Effector memory CD8-positive, alpha-beta T cell (primary cell): Measurements from ENCODE around the gene RPS15.
"Not testable (repeated sequence)": the region's sequence is repeated elsewhere in the genome, so short reads cannot be mapped to it uniquely, and the experiment has no call there.

Experiments
- ATAC-seq: fragments of 150-1000 bp; cut with Tn5 transposase; replicated peaks from 2 replicates; pipeline ENCODE4 v1.10.0; 2021; ENCODE audit warnings: mild to moderate bottlenecking, moderate library complexity
- DNase-seq, 3 experiments: peaks; one replicate each; pipeline ENCODE4 v3.0.0; 2021
- H3K27ac Mint-ChIP-seq, 2 donors: one replicate each; pipeline ENCODE4 v1.8.0; 2022; ENCODE audit warnings: mild to moderate bottlenecking in 2 of 2, mixed read lengths in 2 of 2, moderate library complexity in 2 of 2
- H3K27me3 Mint-ChIP-seq, 2 donors: one replicate each; pipeline ENCODE4 v1.8.0; 2022; ENCODE audit warnings: mixed read lengths in 2 of 2
- H3K36me3 Mint-ChIP-seq: one replicate; pipeline ENCODE4 v1.8.0; 2022; ENCODE audit warnings: mild to moderate bottlenecking, moderate library complexity, mixed read lengths; ENCODE audit not compliant: insufficient read depth
- H3K4me1 Mint-ChIP-seq, 2 donors: one replicate each; pipeline ENCODE4 v1.8.0; 2022; ENCODE audit warnings: low read depth in 2 of 2, mixed read lengths in 2 of 2
- H3K4me3 Mint-ChIP-seq, 2 donors: one replicate each; pipeline ENCODE4 v1.8.0; 2022; ENCODE audit warnings: mild to moderate bottlenecking in 2 of 2, mixed read lengths in 2 of 2, moderate library complexity in 2 of 2
- H3K9me3 Mint-ChIP-seq, 2 donors: one replicate each; pipeline ENCODE4 v1.8.0; 2022; ENCODE audit warnings: mixed read lengths in 2 of 2

The RPS15 gene

DNA sequence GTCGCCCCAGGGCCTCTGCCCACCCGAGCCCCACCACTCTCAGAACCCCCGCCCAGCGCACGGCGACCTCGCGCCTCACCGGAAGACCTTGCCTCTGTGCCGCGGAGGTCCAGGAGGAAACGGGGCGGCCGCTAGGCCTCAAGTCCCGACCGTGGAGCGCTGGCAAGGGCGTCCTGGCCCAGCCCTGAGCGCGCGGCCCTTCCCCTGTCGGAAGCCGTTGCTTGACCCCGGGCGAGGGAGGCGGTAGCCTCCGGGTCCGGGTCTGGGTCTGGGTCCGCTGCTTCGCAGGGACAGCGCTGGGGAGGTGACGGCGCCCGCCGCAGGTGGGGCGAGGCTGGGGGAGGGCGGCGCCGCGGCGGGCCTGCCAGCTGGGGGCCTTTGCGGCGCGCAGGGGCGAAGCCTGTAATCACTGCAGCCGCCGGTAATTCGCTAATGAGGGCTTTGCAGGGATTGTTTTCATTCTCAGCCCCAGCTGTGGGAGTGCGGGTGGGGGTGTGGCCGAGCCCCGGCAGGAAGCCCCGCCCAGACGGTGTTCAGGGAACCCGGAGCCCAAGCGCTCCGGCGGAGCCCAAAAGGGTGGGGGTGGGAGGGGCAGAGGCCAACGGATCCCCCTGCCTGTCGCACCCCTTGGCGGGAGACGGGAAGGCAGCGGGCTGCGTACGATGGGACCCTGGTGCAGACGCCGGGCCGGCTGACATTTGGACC is 32.3 kb downstream of the RPS15 start:
- H3K27me3 Mint-ChIP-seq, result peaks cover 0 to 18% of the 10 kb centered on the region in 2 donors
- no peak overlapping the region for H3K27ac Mint-ChIP-seq
- DNase-seq (peak; percentile 55 to 57 (median 57)), ATAC-seq (peak; percentile 61)
- H3K36me3 Mint-ChIP-seq, result peaks cover 4% of the 10 kb centered on the region
- H3K4me3 Mint-ChIP-seq, result peak overlapping the region; percentile 80 to 81
- H3K9me3 Mint-ChIP-seq, result no peaks in the 10 kb centered on the region
- peaks cover 0 to 19% of the 10 kb centered on the region in 2 donors for H3K4me1 Mint-ChIP-seq

DNA sequence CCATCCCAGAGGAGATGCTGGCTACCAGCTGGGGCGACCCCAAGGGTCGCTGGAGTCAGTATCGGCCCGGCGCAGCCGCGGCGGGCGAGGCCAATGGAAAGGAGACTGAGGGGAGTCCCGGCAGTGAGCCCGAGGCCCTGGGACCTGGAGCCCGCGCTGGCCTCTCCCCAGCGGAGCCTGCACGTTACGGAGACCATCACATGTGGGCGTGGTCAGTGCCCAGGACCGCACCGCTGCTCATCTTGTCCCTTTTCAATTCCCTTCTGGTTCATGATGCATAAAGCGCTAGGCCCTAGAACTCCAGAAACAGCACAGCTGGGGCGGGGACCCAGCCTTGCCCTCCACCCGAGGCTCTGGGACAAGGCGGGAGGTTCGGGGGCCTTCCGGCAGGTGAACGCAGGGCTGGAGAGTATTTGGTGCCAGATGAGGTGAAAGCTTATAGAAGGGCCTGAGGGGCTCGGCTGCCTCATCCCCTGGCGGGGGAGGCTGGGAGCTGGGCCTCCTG is 32.9 kb downstream of the RPS15 start:
- Mint-ChIP-seq H3K27me3 (peaks cover 0 to 18% of the 10 kb centered on the region in 2 donors), H3K4me3 (peak overlapping the region; percentile 80 to 81), H3K4me1 (peaks cover 0 to 17% of the 10 kb centered on the region in 2 donors), H3K27ac (no peak overlapping the region), H3K36me3 (peaks cover 4% of the 10 kb centered on the region), H3K9me3 (no peaks in the 10 kb centered on the region)
- DNase-seq, result no peak
- peak; percentile 26 for ATAC-seq

DNA sequence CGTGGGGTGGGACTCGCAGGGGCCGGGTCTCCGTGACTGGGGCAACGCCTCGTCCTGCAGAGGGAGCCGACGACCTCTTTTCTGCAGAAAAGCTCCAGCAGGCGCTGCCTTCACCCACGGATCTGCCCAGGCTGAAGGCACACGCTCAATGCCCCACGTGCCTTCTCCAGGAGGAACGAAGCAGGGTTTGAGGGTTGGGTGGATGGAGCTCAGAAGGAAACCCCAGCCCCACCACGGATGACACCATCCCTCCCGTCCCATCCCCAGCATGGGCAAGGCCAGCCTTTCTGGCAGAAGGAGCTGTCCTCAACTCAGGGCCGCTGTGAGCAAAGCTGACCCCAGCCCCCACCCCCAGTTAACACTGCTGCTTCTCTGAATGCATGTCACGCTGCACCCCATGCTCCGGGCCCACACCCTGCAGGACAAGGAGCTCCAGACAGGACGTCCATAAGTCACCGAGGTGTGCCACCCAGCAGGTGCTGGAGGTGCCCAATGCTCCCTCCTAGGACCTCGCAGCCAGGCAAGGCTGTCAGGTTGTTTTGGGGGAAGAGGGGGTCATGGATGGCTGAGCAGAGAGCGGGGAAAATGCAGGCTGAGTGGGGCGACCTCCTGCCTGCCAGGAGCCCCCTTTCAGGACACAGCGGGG is 33.4 kb downstream of the RPS15 start:
- Mint-ChIP-seq H3K27me3 (peaks cover 0 to 18% of the 10 kb centered on the region in 2 donors), H3K4me1 (peaks cover 0 to 17% of the 10 kb centered on the region in 2 donors), H3K27ac (no peak overlapping the region), H3K4me3 (peak overlapping the region; percentile 80 to 81), H3K36me3 (peaks cover 7% of the 10 kb centered on the region), H3K9me3 (no peaks in the 10 kb centered on the region)
- no peak for DNase-seq
- ATAC-seq, result no peak

DNA sequence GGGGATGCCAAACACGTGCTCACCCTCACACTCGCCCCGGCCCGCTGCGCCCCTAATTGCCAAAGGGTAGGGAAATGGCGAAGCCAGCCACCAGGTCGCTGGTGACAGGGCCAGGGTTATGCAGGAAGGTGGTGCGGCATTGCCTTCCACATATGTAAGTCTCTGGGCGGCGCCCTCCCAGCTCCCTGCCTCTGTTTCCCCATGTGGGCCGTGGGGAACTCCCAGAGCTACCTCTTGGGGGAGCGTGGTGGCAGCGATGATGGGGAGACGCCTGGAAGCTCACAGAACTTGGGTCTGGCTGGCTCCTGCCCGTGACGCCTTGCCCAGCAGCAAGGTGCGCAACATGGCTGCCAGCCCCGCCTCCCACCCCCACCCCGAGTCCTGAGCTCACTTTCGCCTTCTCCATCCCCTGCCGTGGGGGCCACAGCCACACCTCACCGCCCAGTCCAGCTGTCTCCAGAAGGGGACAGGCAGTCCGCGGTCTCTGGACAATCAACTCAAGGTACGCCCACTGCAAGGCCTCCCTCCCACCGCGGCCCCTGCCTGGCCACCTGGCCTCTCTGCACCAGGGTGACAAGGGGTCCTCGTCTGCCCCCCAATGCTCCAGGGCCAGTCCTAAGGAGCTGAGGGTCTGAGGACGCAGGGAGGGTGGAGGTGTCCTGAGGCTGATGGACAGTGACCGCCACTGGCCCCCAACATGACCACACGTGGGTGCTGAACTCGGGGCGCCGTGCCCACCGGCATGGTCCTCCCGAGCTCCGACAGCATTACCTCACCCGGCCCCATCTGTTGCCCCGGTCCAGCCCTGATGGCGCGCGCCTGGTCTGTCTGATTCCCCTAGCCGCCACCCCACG is 34.3 kb downstream of the RPS15 start:
- no peaks in the 10 kb centered on the region for H3K9me3 Mint-ChIP-seq
- no peak for ATAC-seq

DNA sequence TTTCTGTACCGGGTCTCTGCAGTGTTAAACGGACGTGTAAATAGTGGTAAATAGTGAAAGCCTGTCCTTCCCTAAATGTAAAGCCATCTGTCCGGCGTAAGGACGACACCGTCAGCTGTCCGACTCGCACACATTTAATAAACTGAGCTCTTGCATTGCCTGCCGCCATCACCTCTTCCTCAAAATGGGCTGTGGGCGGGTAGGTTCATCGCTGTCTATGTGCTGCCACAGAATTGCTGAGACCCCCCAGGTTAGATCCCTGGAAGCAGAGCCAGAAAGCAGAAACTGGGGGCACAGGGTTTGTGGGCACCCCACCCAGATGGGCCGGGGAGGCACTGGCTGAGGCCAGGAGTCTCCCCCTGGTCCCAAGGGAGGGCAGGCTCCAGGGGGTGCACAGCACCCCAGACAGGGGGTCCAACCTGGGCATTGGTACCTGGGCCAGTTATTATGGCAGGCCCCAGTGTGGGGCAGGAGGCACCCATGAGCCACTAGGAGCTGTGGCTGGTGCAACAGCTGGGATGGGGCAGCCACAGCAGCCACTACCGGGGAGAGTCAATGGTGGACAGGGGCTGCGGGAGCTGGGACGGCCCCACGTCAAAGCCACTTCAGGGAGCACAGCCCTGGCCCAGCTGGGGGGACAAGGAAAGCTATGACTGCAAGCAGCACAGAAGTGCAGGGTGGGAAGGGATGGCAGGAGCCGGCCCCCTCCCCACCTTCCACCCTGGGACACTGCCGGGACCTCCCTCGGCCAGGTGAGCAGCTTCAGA is 35.1 kb downstream of the RPS15 start:
- ATAC-seq, result no peak
- no peaks in the 10 kb centered on the region for H3K9me3 Mint-ChIP-seq
- H3K4me3 Mint-ChIP-seq, result peak overlapping the region in 1 of 2 donors; percentile 8
- peaks cover 12% of the 10 kb centered on the region for H3K36me3 Mint-ChIP-seq
- no peak for DNase-seq
- peaks cover 0 to 18% of the 10 kb centered on the region in 2 donors for H3K27me3 Mint-ChIP-seq
- no peak overlapping the region for H3K27ac Mint-ChIP-seq
- peaks cover 0 to 22% of the 10 kb centered on the region in 2 donors for H3K4me1 Mint-ChIP-seq

More for the DNA sequence above, 34.3 kb downstream of the RPS15 start:
- Mint-ChIP-seq H3K27ac (no peak overlapping the region), H3K36me3 (peaks cover 12% of the 10 kb centered on the region), H3K4me1 (peaks cover 0 to 17% of the 10 kb centered on the region in 2 donors), H3K4me3 (peak overlapping the region in 1 of 2 donors; percentile 81), H3K27me3 (peaks cover 0 to 18% of the 10 kb centered on the region in 2 donors)
- DNase-seq, result no peak

DNA sequence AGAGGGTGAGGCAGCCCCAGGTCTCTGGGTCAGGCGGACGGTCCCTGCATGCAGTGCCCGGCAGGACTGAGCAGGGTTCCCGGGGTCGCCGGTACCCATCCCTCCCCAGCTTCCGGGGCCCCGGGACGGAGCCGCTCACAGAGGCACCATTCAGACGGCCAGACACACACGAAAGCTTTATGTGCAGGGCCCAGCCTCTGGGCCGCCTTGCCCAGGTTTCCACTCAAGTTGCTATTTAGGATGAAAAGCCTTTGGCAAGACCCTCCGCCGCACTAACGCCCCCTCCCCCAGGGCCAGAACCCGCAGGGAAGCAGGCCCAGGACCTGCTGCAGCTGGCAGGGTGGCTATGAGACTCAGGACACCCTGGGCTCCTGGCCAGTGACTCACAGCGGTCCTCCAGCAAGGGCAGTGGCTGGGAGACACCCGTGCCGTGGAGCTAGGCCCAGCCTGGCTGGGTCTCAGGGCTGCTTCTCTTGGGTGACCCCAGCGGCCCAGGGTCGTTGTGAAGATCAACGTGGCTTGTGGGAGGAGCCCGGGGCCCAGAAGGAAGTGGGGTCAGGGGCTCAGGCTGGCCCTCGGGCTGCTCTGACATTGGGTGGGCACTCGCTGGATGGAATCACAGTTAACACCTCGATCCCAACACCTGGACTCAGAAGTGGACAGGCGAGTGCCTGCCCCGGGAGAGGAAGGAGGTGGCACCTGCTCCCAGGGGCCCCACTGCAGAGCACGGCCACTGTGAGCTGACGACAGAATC is 36.0 kb downstream of the RPS15 start:
- H3K4me3 Mint-ChIP-seq, result no peak overlapping the region
- peaks cover 4 to 26% of the 10 kb centered on the region in 2 donors for H3K4me1 Mint-ChIP-seq
- H3K27me3 Mint-ChIP-seq, result peaks cover 0 to 18% of the 10 kb centered on the region in 2 donors
- no peak overlapping the region for H3K27ac Mint-ChIP-seq
- peaks cover 15% of the 10 kb centered on the region for H3K36me3 Mint-ChIP-seq
- H3K9me3 Mint-ChIP-seq, result no peaks in the 10 kb centered on the region
- no peak for DNase-seq
- no peak for ATAC-seq

DNA sequence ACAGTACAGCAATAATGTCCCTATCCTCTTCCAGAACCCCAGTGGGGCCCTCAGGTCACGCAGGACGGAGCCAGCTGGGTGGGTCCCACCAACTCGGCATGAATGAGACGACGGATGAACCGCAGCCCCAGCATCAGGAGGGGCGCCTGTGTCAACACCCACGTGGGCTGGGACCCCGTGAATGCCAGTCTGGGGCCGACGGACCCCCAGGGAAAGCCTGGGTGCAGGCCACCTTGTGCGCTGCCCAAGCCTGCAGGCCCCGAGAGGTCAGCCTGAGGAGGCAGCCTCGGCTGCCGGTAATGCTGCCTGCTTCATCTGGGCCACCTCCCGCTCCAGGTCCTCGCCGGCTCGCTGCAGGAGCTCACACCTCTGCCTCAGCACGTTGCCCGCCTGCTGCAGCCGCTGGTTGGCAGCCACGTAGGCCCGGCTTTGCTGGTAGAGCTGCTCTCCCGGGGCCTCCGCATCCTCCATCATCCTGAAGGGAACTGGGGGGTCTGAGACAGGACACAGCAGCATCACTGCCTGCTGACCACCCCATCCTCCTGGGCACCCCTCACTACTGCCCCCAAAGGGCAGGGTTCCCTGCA is 36.7 kb downstream of the RPS15 start:
- H3K4me1 Mint-ChIP-seq, result peaks cover 6 to 28% of the 10 kb centered on the region in 2 donors
- H3K27ac Mint-ChIP-seq, result no peak overlapping the region
- H3K9me3 Mint-ChIP-seq, result no peaks in the 10 kb centered on the region
- no peak overlapping the region for H3K4me3 Mint-ChIP-seq
- ATAC-seq, result no peak
- peaks cover 19% of the 10 kb centered on the region for H3K36me3 Mint-ChIP-seq
- DNase-seq, result no peak
- H3K27me3 Mint-ChIP-seq, result peaks cover 0 to 18% of the 10 kb centered on the region in 2 donors

DNA sequence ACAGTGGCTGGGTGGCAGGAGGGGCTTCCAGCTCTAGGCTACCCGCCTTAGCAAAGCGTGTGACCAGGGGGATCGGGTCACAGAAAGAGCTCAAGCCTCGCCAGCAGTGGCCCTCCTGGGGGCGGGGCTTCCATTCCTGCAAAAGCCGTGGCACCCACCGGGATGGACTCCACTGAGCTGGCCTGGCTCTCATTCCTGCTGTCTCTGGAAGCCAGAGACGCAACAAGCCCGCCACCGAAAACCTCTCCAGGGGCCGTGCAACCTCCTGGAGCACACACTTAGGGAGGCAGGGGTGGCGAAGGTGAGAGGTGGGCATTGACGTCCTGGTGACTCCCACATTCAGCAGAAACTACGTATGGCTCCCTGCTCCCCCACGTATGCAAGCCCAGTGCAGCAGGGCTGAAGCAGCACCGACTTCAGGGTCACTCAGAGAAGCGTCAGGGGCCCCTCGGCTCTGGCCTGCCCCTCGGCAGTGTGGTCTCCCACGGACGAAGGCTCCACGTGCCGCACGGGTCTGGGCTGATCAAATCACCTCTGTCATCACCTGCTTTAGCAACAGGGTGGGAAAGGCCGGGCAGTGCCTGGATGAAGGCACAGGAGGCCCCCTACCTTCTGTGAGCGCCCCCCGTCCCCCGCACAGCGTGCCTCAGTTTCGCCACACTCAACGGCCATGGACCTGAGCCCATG is 37.7 kb downstream of the RPS15 start:
- no peaks in the 10 kb centered on the region for H3K9me3 Mint-ChIP-seq
- peaks cover 11 to 24% of the 10 kb centered on the region in 2 donors for H3K4me1 Mint-ChIP-seq
- H3K27ac Mint-ChIP-seq, result no peak overlapping the region
- H3K27me3 Mint-ChIP-seq, result peaks cover 0 to 18% of the 10 kb centered on the region in 2 donors
- no peak overlapping the region for H3K4me3 Mint-ChIP-seq
- peaks cover 19% of the 10 kb centered on the region for H3K36me3 Mint-ChIP-seq
- no peak for DNase-seq
- no peak for ATAC-seq

DNA sequence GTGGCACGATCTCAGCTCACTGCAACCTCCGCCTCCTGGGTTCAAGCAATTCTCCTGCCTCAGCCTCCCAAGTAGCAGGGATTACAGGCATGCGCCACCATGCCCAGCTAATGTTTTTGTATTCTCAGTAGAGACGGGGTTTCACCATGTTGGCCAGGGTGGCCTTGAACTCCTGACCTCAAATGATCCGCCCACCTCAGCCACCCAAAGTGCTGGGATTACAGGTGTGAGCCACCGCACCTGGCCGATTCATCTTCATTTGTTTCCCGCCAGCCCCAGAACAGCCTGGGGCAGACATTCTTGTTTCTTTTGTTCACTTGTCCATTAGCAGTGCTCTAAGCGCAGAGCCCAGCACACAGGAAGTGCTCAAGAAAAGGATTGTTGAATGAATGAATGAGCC is 38.9 kb downstream of the RPS15 start:
- not testable (repeated sequence) for DNase-seq, H3K27me3 Mint-ChIP-seq, H3K9me3 Mint-ChIP-seq, ATAC-seq, H3K27ac Mint-ChIP-seq
- H3K4me1 Mint-ChIP-seq, result peaks cover 11 to 21% of the 10 kb centered on the region in 2 donors
- peaks cover 19% of the 10 kb centered on the region for H3K36me3 Mint-ChIP-seq
- H3K4me3 Mint-ChIP-seq, result peak overlapping the region in 1 of 2 donors; percentile 12

DNA sequence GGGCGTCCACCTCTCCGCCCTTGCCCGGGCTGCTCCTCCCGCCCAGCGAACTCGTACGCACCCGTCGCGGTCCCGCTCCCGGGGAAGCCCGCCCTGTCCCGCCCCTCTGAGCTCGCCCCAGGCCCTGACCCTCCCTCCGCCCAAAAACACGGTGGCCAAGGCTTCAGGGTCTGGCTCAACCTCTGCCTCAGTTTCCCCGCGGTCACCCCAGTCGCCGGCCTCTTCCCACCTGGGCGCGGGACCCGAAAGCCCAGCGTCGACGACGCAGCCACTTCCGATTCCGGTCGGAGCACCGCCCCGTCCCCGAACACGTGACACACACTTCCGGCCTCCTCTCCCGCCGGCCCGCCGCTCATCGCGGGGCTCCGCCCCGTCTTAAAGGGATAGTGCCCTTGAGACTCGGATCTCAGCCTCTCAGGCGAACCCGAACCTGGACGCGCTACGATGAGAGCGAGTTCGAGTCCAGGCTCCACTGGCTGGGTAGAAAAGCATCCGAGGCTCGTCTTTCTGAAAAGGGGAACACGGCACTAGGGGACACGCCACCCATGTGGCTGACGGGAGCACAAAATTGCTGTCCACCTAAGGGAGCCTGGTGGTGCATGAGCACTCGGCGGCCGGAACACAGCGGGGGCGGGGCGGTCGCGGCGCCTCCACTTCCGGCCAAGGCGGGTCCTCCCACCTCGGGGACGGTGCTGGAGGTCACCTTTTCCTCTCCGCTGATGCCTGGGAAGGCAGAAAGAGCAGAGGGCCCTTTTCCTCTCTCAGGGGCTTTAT is 40.9 kb downstream of the RPS15 start, which contains the start of gene C19orf25:
Gene C19orf25 (minus strand): TSS at position 282 of the 774 bp plus-strand sequence. CDS start 312 bp downstream, outside the sequence.
- peak within 1 kb of the TSS; percentile 95 to 98 for H3K27ac Mint-ChIP-seq
- H3K27me3 Mint-ChIP-seq, result no peaks in the 10 kb centered on the region
- ATAC-seq (peak; percentile 98), DNase-seq (peak; percentile 85 to 88 (median 88))
- peaks cover 11 to 15% of the 10 kb centered on the region in 2 donors for H3K4me1 Mint-ChIP-seq
- H3K9me3 Mint-ChIP-seq, result no peaks in the 10 kb centered on the region
- H3K36me3 Mint-ChIP-seq, result peaks cover 23% of the 10 kb centered on the region
- peak within 1 kb of the TSS; percentile 88 to 93 for H3K4me3 Mint-ChIP-seq
